ENCODE data around the gene TAF5L.
"Not testable (repeated sequence)": the region's sequence is repeated elsewhere in the genome, so short reads cannot be mapped to it uniquely, and the experiment has no call there.

TAF5L gene

DNA sequence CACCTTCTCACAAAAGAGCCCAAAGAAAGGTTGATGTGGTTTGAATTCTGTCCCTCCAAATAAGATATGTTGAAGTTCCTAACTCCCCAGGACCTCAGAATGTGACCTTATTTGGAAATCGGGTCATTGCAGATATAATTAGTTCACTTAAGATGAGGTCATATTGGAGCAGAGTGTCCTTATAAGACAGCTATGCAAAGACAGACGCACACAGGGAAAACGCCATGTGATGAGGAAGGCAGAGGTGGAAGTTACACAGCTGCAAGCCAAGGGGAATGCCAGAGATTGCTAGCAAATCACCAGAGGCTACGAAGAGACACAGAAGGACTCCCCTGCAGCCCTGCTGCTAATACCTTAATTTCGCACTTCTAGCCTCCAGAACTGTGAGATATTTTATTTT lies 62.2 kb downstream of the TAF5L start:
- no peak for DNase-seq

- no peak for DNase-seq
Measured at GRCh38 chr1:229563241-229563640, 62.7 kb downstream of the TAF5L start.

DNA sequence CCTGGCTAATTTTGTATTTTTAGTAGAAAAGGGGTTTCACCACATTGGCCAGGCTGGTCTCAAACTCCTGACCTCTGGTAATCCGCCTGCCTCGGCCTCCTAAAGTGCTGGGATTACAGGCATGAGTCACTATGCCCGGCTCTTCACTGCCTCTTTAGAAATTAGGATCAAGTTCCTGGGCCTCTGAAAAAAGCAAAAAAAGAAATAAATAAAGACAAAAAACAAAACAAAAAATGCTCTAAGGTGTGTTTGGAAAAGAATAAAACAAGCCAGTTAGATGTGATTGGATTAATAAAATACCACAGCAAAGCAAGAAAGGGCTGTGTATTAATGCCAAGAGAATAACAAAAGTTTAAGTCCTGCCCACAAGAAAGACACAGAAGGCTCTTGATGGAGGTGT lies 63.2 kb downstream of the TAF5L start:
- DNase-seq: no peak

GRCh38 chr1:229561141-229561540 lies 64.8 kb downstream of the TAF5L start:
- DNase-seq: no peak

DNA sequence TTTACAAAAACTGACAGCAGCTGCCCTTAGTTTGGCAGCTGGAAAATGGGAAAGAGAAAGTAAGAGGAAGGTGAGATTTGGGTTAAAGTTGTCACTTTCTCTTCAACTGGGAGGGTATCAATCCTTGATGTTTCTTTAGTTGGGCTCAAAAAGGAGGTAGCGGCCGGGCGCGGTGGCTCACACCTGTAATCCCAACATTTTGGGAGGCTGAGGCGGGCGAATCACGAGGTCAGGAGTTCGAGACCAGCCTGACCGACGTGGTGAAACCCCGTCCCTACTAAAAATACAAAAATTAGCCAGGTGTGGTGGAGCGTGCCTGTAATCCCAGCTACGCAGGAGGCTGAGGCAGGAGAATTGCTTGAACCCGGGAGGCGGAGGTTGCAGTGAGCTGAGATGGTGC lies 65.8 kb downstream of the TAF5L start:
- not testable (repeated sequence) for DNase-seq

DNA sequence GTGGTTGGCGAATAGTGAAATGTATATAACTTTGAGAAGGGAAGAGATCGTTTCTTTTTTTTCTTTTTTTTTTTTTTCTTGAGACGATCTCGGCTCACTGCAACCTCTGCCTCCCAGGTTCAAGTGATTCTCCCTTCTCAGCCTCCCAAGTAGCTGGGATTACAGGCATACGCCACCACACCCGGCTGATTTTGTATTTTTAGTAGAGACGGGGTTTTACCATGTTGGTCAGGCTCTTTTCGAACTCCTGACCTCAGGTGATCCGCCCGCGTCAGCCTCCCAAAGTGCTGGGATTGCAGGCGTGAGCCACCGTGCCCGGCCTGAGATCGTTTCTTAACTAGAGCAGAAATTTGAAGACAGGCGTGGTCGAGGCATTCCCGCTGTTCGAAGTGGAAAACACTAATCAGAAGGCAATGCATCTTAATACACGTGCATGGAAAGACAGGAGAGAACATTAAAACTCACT lies 66.6 kb downstream of the TAF5L start:
- not testable (repeated sequence) for DNase-seq

DNA sequence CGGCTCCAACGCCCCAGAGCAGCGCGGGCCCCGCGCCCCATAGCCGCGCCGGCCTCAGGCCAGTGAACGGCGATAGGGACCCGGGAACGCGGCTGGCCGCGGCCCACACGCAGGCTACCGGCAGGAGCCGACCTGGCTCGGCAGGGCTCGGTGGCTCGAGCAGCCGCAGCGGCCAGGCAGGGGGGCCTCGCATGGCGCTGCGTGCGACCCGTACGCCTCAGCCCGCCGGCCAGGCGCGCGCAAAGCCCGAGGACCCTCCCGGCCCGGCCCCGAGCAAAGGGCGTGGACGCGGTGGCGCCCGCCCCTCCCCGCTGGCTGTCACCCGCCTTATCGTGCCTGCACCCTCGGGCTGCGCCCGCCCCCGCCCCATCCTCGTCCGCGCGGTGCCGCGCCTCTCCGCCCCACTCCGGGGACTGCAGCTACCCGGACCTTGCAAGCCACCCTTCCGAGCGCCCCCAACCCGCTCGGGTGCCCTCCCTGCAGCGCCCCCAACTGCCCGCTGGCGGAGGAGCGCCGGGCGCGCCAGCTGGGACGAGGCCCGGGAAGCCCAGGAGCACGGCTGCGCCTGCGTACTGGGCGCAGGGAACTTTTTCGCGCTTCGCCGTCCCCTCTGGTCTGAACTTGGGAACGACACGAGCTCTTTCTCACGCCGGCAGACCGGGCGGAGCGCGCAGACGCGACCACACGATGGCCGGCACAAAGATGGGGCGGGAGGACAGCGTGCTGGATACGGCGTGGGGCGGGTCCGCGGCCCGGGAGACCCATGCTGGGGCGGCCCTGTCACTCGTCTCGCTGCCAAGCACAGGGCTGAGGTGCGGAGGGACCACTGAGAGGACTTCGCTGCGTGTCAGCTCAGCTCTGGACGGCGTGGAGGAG lies 67.2 kb downstream of the TAF5L start, which contains the start of gene ABCB10:
Gene ABCB10, minus strand, starts transcription at position 248 of the 876 bp plus-strand sequence. Its CDS starts 55 bp downstream, at position 193.
- peak; percentile 92 for DNase-seq

DNA sequence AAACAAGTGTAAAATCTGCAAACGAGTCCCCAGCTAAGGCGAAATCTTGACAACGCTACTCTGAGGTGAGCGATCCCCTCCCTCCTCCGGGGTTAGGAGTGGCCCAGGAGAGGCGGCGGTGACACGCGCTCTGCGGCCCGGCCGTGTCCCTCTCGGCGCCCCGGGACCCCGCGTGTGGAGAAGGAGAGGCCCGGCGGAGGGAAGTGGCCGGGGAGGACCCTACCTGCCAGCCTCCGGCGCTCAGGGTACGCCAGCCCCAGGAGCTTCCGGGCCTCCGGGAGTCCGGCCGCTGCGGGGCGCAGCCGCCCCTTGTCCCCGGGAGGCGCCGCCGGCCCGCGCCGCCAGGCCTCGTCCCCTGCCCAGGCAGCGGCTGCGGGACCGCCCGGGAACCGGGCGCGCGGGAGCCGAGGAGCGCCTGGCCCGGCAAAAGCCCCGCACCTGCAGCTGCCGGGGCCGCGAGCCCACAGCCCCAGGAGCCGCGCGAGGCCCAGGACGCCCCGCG lies 68.0 kb downstream of the TAF5L start:
- DNase-seq: peak; percentile 29

DNA sequence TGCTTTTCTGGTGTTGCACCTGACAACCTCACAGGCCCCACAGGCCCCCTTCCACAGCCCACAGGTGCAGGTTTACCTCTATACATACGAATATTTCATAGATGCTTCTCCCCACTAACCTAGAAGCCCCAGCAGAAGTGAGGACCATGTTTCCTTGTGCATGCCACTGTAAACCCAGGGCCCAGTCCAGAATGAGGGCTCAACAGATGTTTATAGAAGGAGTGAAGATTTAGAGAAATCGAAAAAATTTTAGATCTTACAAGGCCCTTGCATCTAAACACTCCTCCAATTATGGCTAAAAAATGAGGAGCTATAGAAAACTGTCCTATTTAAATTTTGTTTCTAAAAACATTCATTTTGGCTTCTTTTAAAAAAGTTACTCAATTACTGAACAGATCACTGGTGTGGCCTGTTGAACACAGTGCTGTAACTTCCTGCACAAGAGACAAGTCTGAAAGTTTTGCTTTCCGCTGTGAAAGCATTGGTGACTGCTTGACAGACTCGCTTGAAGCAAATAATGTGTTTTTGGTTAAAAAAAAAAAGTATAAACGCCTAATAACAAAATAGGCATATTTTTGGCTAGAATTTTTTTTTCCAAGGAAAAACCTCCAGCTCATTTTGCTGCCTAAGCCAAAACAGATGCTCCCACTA lies 68.6 kb downstream of the TAF5L start:
- peak; percentile 31 for DNase-seq

GRCh38 chr1:229554886-229555621 lies 70.9 kb downstream of the TAF5L start:
- no peak for DNase-seq

- DNase-seq: no peak
Measured at GRCh38 chr1:229553621-229554130, 72.2 kb downstream of the TAF5L start.

DNA sequence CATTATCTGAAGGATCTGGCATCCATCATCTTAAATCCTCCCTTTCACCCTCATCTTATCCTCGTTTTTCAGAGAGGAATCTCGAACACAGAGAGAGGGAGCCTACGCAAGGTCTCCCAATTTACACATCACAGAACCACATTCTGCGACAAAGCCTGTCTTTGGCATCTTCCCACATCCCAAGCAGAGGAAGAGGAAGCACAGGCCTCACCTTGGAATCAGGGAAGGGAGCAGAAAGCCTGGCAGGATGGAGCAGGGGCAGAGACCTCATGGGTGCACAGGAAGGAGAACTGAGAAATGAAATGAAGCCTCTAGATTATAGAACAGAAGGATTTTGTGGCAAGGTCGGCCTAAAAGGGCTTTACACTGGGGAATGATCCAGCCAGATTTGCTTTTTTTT lies 73.2 kb downstream of the TAF5L start:
- DNase-seq: no peak

DNA sequence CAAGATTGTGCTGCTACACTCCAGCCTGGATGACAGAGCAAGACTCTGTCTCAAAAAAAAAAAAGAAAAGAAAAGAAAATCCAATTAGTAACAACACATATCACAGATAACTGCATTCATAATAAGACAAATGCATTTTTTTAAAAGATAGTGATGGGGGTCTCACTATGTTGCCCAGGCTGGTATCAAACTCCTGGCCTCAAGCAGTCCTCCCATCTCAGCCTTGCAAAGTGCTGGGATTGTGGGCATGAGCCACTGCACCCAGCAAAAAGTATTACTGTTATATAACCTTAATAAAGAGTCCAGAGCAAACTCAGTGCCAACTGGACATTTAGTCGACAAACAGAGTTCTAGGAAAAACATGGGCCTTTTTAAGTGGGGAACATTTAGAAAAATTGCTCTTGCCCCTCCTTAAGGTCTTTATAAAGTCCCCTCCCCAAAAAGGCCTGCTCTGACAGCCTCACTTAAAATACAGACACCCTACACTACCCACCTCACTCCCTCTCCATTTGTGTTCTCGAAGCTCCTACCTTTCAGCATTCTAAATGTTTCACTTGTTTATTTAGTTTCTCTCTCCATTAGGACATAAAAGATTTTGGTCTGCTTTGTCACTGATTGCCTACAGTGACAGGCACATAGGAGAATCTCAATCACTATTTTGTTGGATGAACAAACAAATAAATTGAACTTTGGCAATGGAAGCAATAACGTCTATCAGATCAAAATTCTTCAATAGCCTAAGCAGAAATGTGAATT lies 74.9 kb downstream of the TAF5L start:
- no peak for DNase-seq

- no peak for DNase-seq
Measured at GRCh38 chr1:229547542-229547941, 78.4 kb downstream of the TAF5L start.

- no peak for DNase-seq
Measured at GRCh38 chr1:229544587-229544986, 81.3 kb downstream of the TAF5L start.

Measured in CD4-positive, alpha-beta T cell treated with Interleukin-17A for 1 hour (primary cell).